ENCODE data around the gene LAIR1. TPM values are rescaled to one million over a fixed set of nuclear protein-coding genes. Genes with fewer than 3 reads are reported as not detected.
"Not testable (repeated sequence)": the region's sequence is repeated elsewhere in the genome, so short reads cannot be mapped to it uniquely, and the experiment has no call there.

Gene LAIR1
- total and polyA plus RNA-seq, 2 experiments from 2014 or later = 0.20 to 2.2 TPM

GRCh38 chr19:54324071-54324470 is 40.7 kb downstream of the LAIR1 start:
- TF ChIP-seq EZH2phosphoT487 (IDR thresholded peaks at IDR 0.05; ENCODE audit: low read depth, severe bottlenecking, unreplicated experiment) (no peak), CTCF (IDR thresholded peaks at IDR 0.05; ENCODE audit: poor library complexity) (no peak), EZH2 (IDR thresholded peaks at IDR 0.05; ENCODE audit: borderline replicate concordance) (no peak)
- no peaks in the 10 kb centered on the region for H3K36me3 ChIP-seq (replicated peaks; ENCODE audit: insufficient read depth, low read depth)
- H3K27me3 ChIP-seq = peaks cover 8% of the 10 kb centered on the region
- DNase-seq (ENCODE audit: low spot score) = no peak
- no peak overlapping the region for H3K27ac ChIP-seq
- H3K4me2 ChIP-seq = no peak overlapping the region
- H3K79me2 ChIP-seq = no peaks in the 10 kb centered on the region
- H3K9me2 ChIP-seq (replicated peaks; ENCODE audit: insufficient read depth) = no peaks in the 10 kb centered on the region
- no peaks in the 10 kb centered on the region for H3K9me3 ChIP-seq (ENCODE audit: low read depth)
- no peak overlapping the region for H3K4me3 ChIP-seq
- no peaks in the 10 kb centered on the region for H3K4me1 ChIP-seq (ENCODE audit: insufficient read depth)
- H2AFZ ChIP-seq = no peak overlapping the region
- 20% methylated on average over 3 of the region's 3 CpGs for WGBS (ENCODE audit: low lambda C conversion rate, missing lambda C conversion rate)
- no peaks in the 10 kb centered on the region for H4K20me1 ChIP-seq (ENCODE audit: insufficient read depth, poor library complexity, severe bottlenecking)

GRCh38 chr19:54322934-54323333 is 41.8 kb downstream of the LAIR1 start:
- H3K4me3 ChIP-seq; H3K79me2 ChIP-seq; H3K9me3 ChIP-seq (ENCODE audit: low read depth); H2AFZ ChIP-seq; H3K4me2 ChIP-seq; H4K20me1 ChIP-seq (ENCODE audit: insufficient read depth, poor library complexity, severe bottlenecking); H3K9me2 ChIP-seq (replicated peaks; ENCODE audit: insufficient read depth); H3K27ac ChIP-seq; H3K36me3 ChIP-seq (replicated peaks; ENCODE audit: insufficient read depth, low read depth); DNase-seq (ENCODE audit: low spot score); H3K4me1 ChIP-seq (ENCODE audit: insufficient read depth); H3K27me3 ChIP-seq: not testable (repeated sequence)
- WGBS (ENCODE audit: low lambda C conversion rate, missing lambda C conversion rate) = 20% methylated on average over 1 of the region's 13 CpGs

- not testable (repeated sequence) for H3K9me2 ChIP-seq (replicated peaks; ENCODE audit: insufficient read depth); H3K27ac ChIP-seq; H3K79me2 ChIP-seq; H3K4me2 ChIP-seq; H3K4me3 ChIP-seq; H3K9me3 ChIP-seq (ENCODE audit: low read depth); DNase-seq (ENCODE audit: low spot score); H3K4me1 ChIP-seq (ENCODE audit: insufficient read depth); H3K27me3 ChIP-seq; H4K20me1 ChIP-seq (ENCODE audit: insufficient read depth, poor library complexity, severe bottlenecking); H3K36me3 ChIP-seq (replicated peaks; ENCODE audit: insufficient read depth, low read depth); H2AFZ ChIP-seq
- WGBS (ENCODE audit: low lambda C conversion rate, missing lambda C conversion rate) = 89% methylated on average over 13 of the region's 13 CpGs
Measured at GRCh38 chr19:54322295-54322694, 42.4 kb downstream of the LAIR1 start.

- TF ChIP-seq EZH2phosphoT487 (IDR thresholded peaks at IDR 0.05; ENCODE audit: low read depth, severe bottlenecking, unreplicated experiment) (no peak), CTCF (IDR thresholded peaks at IDR 0.05; ENCODE audit: poor library complexity) (no peak), EZH2 (IDR thresholded peaks at IDR 0.05; ENCODE audit: borderline replicate concordance) (no peak)
- Histone ChIP-seq H3K4me2 (no peak overlapping the region), H3K79me2 (no peaks in the 10 kb centered on the region), H4K20me1 (ENCODE audit: insufficient read depth, poor library complexity, severe bottlenecking) (no peaks in the 10 kb centered on the region), H3K36me3 (replicated peaks; ENCODE audit: insufficient read depth, low read depth) (no peaks in the 10 kb centered on the region), H3K27ac (no peak overlapping the region), H3K4me1 (ENCODE audit: insufficient read depth) (no peaks in the 10 kb centered on the region), H3K4me3 (no peak overlapping the region), H2AFZ (no peak overlapping the region), H3K9me3 (ENCODE audit: low read depth) (no peaks in the 10 kb centered on the region), H3K9me2 (replicated peaks; ENCODE audit: insufficient read depth) (no peaks in the 10 kb centered on the region), H3K27me3 (peaks cover 8% of the 10 kb centered on the region)
- no peak for DNase-seq (ENCODE audit: low spot score)
- WGBS (ENCODE audit: low lambda C conversion rate, missing lambda C conversion rate) = 87% methylated on average over 14 of the region's 14 CpGs
Measured at GRCh38 chr19:54319892-54320670, 44.6 kb downstream of the LAIR1 start.

All from hepatocyte (in vitro differentiated cells).